HK-2 (cell line): Measurements from ENCODE around the gene ELL.

Experiments
- DNase-seq: peaks from one replicate; pipeline ENCODE4 v3.0.0-alpha.2; 2018; ENCODE audit not compliant: unreplicated experiment

The ELL gene

GRCh38 chr19:18433735-18434398, 88.0 kb downstream of the ELL start:
- DNase-seq = no peak

GRCh38 chr19:18433015-18433691, 88.7 kb downstream of the ELL start:
- no peak for DNase-seq

GRCh38 chr19:18432275-18433014, 89.4 kb downstream of the ELL start:
- DNase-seq = no peak

GRCh38 chr19:18431351-18432197, 90.3 kb downstream of the ELL start:
- no peak for DNase-seq

GRCh38 chr19:18430417-18431144, 91.3 kb downstream of the ELL start:
- DNase-seq = no peak

- no peak for DNase-seq
These were observed 92.0 kb downstream of the ELL start for GRCh38 chr19:18429717-18430416.

- no peak for DNase-seq
These were observed 92.8 kb downstream of the ELL start for GRCh38 chr19:18428787-18429674.

- DNase-seq = no peak
These were observed 93.6 kb downstream of the ELL start for GRCh38 chr19:18428173-18428786.

GRCh38 chr19:18427743-18428113, 94.1 kb downstream of the ELL start:
- no peak for DNase-seq

- DNase-seq = no peak
These were observed 94.7 kb downstream of the ELL start for GRCh38 chr19:18427080-18427742.

GRCh38 chr19:18426416-18426767, 95.5 kb downstream of the ELL start:
- DNase-seq = no peak

- no peak for DNase-seq
These were observed 96.1 kb downstream of the ELL start for GRCh38 chr19:18425515-18426415.

- no peak for DNase-seq
These were observed 96.9 kb downstream of the ELL start for GRCh38 chr19:18424890-18425514.

GRCh38 chr19:18424122-18424889, 97.6 kb downstream of the ELL start:
- no peak for DNase-seq

GRCh38 chr19:18423258-18424020, 98.4 kb downstream of the ELL start:
- no peak for DNase-seq
